K562 (cell line): ENCODE measurements around the gene CCNB1IP1.

Source experiments
- CBFB ChIP-seq: sonication (generic); formaldehyde crosslinking; IDR thresholded peaks from 2 replicates; pipeline ENCODE4 v1.4.0; 2020; ENCODE audit warnings: mild to moderate bottlenecking, missing genetic modification reagents
- ILK ChIP-seq: fragments of 450-650 bp; IDR thresholded peaks from 2 replicates; pipeline ENCODE4 v1.6.1; 2016; ENCODE audit warnings: missing genetic modification characterization, low read depth, mild to moderate bottlenecking, missing compliant biosample characterization, moderate library complexity, borderline replicate concordance
- RAD21 ChIP-seq, 2 experiments: fragments of 250-450 bp in 1 of 2; fragments of 450-650 bp in 1 of 2; sonication (Bioruptor Pico) in 1 of 2; formaldehyde crosslinking in 1 of 2; IDR thresholded peaks in 1 of 2; conservative IDR thresholded peaks in 1 of 2; 2 replicates each; pipeline versions ENCODE4 v1.4.0 to v1.8.0; 2020 to 2022; ENCODE audit warnings: mild to moderate bottlenecking in 2 of 2, moderate library complexity in 1 of 2
- ZBTB33 ChIP-seq: sonication (generic); formaldehyde crosslinking; IDR thresholded peaks from 2 replicates; pipeline ENCODE4 v1.8.1; 2023; ENCODE audit warnings: mild to moderate bottlenecking, missing genetic modification reagents

- TF ChIP-seq CBFB (CRISPR knock-in tag) (no peak), RAD21 (CRISPR knock-in tag; conservative IDR thresholded peaks at IDR 0.05 in 1 of 2, IDR thresholded peaks at IDR 0.05 in 1 of 2) (no peak), ILK (tag) (no peak), ZBTB33 (CRISPR knock-in tag) (no peak)
Observed at GRCh38 chr14:20375471-20375870, 42.4 kb upstream of the CCNB1IP1 start.
